NCI-H2107 treated with DMSO at 0.1 percent for 48 hours (cell line): ENCODE results near the gene GLI1.
A peak's percentile ranks its signal among the peaks of the same experiment; 100 is the strongest.
"Not testable (repeated sequence)": the region's sequence is repeated elsewhere in the genome, so short reads cannot be mapped to it uniquely, and the experiment has no call there.

Source experiments
- DNase-seq: peaks from one replicate; lab custom pipeline; 2025; ENCODE audit not compliant: unreplicated experiment; lab: John Stamatoyannopoulos, UW

Gene GLI1

GRCh38 chr12:57459750-57460467, at the start of gene GLI1:
Gene GLI1, plus strand, starts transcription at chr12:57459785. Its CDS starts 3,907 bp downstream, at chr12:57463692.
- DNase-seq = no peak

DNA sequence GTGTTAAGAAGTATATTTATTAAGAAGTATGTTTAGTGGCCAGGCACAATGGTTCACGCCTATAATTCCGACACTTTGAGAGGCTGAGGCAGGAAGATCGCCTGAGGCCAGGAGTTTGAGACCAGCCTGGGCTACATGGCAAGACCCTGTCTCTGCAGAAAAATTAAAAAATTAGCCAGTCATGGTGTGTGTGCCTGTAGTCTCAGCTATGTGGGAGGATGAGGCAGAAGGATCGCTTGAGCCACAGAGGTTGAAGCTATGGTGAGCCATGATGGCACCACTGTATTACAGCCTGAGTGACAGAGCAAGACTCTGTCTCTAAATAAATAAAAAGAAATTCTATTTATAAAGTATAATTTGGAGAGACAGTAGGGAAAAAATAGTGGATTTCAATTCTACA, 49.1 kb upstream of the GLI1 start:
- DNase-seq = no peak

DNA sequence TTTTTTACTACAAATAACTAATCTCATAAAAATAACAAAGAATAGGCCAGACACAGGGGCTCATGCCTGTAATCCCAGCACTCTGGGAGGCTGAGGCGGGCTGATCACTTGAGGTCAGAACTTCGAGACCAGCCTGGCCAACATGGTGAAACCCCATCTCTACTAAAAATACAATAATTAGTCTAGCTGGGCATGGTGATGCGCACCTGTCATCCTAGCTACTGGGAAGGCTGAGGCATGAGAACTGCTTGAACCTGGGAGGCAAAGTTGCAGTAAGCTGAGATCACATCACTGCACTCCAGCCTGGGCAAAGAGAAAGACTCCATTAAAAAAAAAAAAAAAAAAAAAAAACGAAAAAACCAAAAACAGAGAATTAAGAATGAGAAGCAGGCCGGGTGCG, 45.4 kb upstream of the GLI1 start:
- not testable (repeated sequence) for DNase-seq

- DNase-seq = no peak
These were observed 44.5 kb upstream of the GLI1 start for GRCh38 chr12:57415088-57415487.

DNA sequence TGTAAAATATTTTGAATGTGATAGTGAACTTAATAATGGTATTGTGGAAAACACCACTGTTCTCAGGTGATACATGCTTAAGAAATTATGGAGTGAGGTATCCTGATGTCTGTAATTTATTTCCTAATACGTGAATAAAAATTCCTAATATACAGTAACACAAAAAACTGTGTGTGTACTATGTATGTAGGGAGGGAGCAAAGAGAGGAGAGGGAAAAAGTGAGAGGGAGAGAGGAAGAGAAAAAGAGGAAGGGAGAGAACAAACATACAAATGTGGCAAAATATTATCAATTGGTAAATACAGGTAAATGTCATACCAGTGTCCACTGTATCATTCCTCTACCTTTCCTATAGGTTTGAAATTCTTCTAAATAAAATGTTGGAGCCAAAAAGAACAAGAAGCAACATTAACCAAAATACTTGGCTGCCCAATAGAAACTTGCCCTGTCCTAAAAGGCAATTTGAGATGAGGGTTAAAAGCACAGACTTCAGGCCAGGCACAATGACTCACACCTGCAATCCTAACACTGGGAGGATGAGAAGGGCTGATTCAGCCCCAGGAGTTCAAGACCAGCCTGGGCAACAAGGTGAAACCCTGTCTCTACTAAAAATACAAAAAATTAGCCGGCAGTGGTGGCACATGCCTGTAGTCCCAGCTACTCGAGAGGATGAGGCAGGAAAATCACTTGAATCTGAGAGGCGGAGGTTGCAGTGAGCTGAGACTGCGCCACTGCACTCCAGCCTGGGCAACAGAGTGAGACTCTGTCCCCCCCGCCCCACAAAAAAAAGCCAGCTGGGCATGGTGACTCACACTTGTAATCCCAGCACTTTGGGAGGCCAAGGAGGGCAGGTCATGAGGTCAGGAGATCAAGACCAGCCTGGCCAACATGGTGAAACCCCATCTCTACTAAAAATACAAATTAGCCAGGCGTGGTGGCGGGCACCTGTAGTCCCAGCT, 43.3 kb upstream of the GLI1 start:
- no peak for DNase-seq

- DNase-seq = no peak
These were observed 41.3 kb upstream of the GLI1 start for GRCh38 chr12:57418255-57418654.

GRCh38 chr12:57419495-57419894, 40.1 kb upstream of the GLI1 start:
- DNase-seq = no peak

DNA sequence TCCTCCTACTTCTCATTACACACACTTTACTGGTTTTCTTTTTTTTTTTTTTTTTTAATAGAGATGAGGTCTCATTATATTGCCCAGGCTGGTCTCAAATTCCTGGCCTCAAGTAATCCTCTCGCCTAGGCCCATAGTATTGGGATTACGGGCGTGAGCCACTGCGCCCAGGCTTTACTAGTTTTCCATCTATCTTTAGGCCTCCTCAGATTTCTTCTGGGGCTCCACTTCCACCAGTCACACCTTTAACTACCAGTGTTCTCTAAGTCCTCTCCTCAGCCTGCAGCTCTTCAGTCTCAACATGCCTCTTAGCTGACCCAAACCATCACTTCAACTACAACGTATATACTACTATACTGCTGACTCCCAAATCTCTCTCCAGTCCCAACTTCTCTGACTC, 39.1 kb upstream of the GLI1 start:
- no peak for DNase-seq

DNA sequence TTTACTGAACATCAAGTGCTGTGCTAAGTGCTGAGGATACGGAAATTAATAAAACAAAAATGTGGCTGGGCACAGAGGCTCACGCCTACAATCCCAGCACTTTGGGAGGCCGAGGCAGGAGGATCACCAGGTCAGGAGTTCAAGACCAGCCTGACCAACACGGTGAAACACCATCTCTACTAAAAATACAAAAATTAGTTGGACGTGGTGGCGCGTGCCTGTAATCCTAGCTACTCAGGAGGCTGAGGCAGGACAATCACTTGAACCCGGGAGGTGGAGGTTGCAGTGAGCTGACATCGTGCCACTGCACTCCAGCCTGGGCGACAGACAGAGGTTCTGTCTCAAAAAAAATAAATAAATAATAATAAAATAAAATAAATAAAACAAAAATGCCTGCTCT, 32.6 kb upstream of the GLI1 start:
- DNase-seq = not testable (repeated sequence)

DNA sequence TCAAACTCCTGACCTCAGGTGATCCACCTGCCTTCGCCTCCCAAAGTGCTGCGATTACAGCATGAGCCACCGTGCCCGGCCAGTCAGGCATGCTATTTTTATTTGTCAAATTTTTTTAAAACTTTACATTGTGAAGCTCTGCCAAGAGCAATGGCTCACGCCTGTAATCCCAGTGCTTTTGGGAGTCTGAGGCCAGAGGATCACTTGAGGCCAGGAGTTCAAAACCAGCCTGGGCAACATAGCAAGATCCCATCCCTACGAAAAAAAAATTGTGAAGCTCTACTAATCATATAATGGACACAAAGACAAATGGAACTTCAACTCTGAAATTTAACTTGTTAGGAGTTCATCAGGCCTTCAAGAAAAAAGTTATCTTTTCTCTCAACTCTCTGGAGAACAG, 30.6 kb upstream of the GLI1 start:
- no peak for DNase-seq

DNA sequence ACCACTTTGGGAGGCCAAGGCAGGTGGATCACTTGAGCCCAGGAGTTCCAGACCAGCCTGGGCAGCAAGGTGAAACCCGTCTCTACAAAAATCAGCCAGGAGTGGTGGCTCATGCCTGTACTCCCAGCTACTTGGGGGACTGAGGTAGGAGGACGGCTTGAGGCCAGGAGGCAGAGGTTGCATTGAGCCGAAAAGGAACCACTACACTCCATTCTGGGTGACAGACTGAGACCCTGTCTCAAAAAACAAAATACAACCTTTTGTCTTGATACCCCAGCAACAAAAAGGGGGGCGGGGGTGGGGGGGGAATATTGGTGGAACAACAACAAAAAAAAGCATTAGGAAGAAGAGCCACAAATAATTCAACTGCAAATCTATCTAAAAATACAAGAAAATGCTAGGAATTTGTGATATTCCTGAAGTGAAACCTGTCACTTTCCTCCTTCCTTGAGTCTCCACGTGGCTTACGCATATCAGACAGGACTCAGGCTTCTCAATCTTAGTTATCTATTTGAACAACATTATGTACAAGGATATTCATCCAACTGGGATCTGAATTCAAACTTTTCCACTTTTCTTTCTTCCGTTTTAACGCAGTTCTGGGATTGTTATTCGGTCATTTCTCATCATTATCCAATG, 30.0 kb upstream of the GLI1 start:
- DNase-seq = no peak

DNA sequence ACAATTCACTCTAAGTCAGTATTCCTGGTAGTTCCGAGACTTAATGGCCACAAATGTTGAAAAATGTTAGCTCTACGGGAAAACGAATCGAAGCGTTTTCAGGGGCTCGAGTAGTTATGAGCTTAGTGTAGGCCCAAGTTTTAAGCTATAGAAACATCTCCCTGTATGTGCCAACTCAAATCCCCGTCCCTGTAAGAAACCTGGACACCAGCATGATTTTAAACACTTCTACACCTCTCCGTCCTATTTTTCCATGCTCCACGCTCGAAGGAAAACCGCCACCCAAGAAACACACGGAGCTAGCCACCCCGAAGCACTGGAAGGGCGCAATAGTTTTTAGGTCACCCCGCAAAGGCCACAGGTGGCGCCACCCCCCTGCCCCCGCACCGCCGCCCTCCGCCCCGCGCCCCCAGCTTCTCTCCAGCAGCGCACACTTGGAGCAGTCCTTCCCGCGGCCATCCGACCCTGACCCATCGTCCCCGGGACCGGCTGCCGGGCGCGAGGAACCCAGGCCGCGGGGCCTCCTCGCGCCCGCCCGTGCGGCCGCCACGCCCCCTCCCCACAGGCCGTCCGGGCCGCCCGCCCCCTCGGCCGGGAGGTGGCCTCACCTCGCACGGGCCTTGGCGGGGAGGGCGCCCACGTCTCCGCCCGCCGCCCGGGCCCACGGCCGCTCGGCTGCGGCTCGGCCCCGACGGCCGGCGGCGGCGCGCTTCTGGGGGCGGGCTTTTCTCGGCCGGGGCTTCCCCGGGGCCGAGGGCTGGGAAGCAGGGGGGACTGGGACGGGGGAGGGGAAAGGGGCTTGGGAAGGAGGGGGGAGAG, 29.3 kb upstream of the GLI1 start:
- DNase-seq = no peak

- peak; percentile 96 for DNase-seq
These were observed 28.5 kb upstream of the GLI1 start, which contains the start of gene R3HDM2 for GRCh38 chr12:57430931-57431566. Gene R3HDM2, minus strand, starts transcription at chr12:57431043. Its CDS starts 120,615 bp downstream, at chr12:57310428.

GRCh38 chr12:57431654-57432188, 27.9 kb upstream of the GLI1 start:
- no peak for DNase-seq

GRCh38 chr12:57433370-57433769, 26.2 kb upstream of the GLI1 start:
- no peak for DNase-seq

DNA sequence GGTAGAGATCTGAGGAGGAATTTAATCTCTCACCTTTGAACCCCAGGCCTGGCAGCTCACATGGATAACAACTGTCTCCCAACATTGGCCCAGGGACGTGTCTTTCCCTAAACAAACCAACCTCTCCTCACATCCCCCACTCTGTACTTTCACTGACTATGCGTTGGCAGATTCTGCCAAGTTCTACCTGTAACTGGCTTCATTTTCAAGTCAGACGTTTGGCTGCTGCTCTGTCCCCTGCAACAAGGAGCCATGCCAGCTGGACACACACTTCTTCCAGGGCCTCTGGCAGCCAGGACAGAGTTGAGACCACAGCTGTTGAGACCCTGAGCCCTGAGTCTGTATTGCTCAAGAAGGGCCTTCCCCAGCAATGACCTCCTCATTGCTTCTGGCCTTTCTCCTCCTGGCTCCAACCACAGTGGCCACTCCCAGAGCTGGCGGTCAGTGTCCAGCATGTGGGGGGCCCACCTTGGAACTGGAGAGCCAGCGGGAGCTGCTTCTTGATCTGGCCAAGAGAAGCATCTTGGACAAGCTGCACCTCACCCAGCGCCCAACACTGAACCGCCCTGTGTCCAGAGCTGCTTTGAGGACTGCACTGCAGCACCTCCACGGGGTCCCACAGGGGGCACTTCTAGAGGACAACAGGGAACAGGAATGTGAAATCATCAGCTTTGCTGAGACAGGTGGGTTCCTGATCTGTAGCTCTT, 24.9 kb upstream of the GLI1 start, which contains the start of gene INHBC:
TSS of gene INHBC (plus strand) at position 268 of the 707 bp plus-strand sequence. CDS start at position 371, 103 bp downstream.
- DNase-seq = no peak

DNA sequence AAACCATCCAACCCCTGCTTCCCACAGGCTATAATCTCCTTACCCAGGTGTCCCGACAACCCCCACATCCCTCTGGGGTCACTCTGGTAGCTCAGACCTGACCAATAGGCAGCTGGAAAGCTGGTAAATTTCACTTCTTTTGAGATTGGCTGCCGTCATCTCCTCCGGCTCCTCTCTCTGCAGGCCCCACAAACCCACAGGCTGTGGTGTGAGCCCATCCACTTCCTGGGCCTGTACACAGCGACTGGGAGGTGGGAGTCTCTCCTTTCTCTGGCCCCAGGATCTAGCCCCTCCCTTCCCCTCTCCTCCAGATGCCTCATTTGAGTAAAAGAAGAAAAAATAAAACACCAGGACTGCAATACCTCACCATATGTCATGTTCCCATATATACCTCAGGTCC, 24.3 kb upstream of the GLI1 start:
- DNase-seq = no peak

DNA sequence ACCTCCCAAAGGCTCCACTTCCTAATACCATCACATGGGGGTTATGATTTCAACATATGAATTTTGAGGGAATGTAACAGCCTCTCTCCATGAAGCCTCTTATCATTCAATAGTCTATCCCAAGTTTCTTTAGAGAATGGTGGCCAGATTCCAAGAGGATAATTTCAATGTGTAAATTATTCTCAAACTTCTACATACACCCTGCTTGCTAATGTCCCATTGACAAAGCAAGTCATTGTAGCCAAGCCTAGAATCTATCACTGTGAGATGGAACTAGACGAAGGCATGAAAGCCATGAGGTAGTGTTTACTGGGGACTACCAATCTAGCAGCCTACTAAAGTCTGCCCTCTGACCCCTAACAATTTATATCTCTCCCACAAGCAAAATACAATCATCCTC, 21.2 kb upstream of the GLI1 start:
- DNase-seq = no peak

DNA sequence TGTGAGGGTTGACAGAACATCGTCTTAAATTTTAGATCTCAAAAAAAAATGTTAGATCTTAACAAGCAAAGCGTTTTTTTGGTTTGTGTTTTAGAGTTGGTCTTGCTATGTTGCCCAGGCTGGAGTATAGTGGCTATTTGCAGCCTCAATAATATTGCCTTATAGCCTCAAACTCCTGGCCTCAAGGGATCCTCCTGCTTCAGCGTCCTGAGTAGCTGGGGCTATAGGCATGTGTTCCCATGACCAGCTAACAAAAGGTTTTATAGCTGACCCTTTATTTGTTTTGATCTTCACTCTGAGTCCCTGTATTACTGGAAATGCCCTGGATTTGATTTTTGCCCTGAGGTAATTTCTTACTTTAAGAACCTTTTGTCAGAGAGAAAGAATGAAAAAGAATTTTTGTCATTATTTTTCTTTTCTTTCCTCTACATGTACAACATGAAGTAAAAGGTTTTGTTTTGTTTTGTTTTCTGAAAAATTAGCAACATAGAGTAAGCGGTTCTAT, 19.8 kb upstream of the GLI1 start:
- no peak for DNase-seq
